A673 (cell line): ENCODE measurements around the gene COMMD3. TPM values are rescaled to one million over a fixed set of nuclear protein-coding genes. Genes with fewer than 3 reads are reported as not detected.

ENCODE experiments used
- BruUV-seq: library from RNA; stranded (reverse); fragments of 400-500 nt; replicated peaks from 2 replicates; lab custom pipeline; 2021; lab: Mats Ljungman, UMichigan
- CTCF ChIA-PET: fragments of 300-600 bp; sonication (Branson Sonifier 250); formaldehyde crosslinking; loops from one replicate; lab custom pipeline; 2022; ENCODE audit warnings: antibody characterized with exemption; lab: Charles Lee
- POLR2A ChIA-PET: fragments of 300-600 bp; sonication (Branson Sonifier 250); formaldehyde crosslinking; loops from one replicate; lab custom pipeline; 2022; ENCODE audit warnings: antibody characterized with exemption; ENCODE audit not compliant: low non-redundant PET; lab: Charles Lee
- DNase-seq: peaks from one replicate; pipeline ENCODE4 v3.0.0-alpha.2; 2015; ENCODE audit warnings: low spot score
- H3K27ac ChIP-seq: fragments of 200-600 bp; sonication (generic); 2 replicates; pipeline ENCODE4 v1.5.1; 2016; ENCODE audit warnings: mixed run types, low read depth, mild to moderate bottlenecking, mixed read lengths, antibody characterized with exemption, low read length; ENCODE audit not compliant: poor library complexity, severe bottlenecking
- H3K27me3 ChIP-seq: fragments of 200-600 bp; sonication (generic); replicated peaks from 2 replicates; pipeline ENCODE4 v1.6.1; 2017; ENCODE audit warnings: mixed run types, low read depth, mild to moderate bottlenecking, mixed read lengths, antibody characterized with exemption, low read length; ENCODE audit not compliant: insufficient read depth, poor library complexity
- H3K36me3 ChIP-seq: fragments of 200-600 bp; sonication (generic); 2 replicates; pipeline ENCODE4 v1.6.1; 2016; ENCODE audit warnings: mixed run types, mild to moderate bottlenecking, mixed read lengths, antibody characterized with exemption, low read length; ENCODE audit not compliant: insufficient read depth, poor library complexity, severe bottlenecking
- H3K4me1 ChIP-seq: fragments of 200-600 bp; sonication (generic); 2 replicates; pipeline ENCODE4 v1.6.1; 2017; ENCODE audit warnings: mixed run types, mild to moderate bottlenecking, mixed read lengths, antibody characterized with exemption, low read length; ENCODE audit not compliant: insufficient read depth, poor library complexity, severe bottlenecking
- H3K4me3 ChIP-seq: fragments of 200-600 bp; sonication (generic); 2 replicates; pipeline ENCODE4 v1.5.1; 2016; ENCODE audit warnings: low read depth, mixed run types, mild to moderate bottlenecking, mixed read lengths, low read length; ENCODE audit not compliant: poor library complexity, severe bottlenecking
- H3K9me3 ChIP-seq: fragments of 200-600 bp; sonication (generic); 2 replicates; pipeline ENCODE4 v1.6.1; 2016; ENCODE audit warnings: mixed run types, low read depth, mild to moderate bottlenecking, mixed read lengths, antibody characterized with exemption, low read length; ENCODE audit not compliant: poor library complexity, severe bottlenecking
- EZH2 ChIP-seq: fragments of 200-600 bp; sonication (generic); IDR thresholded peaks from 2 replicates; pipeline ENCODE4 v1.6.1; 2017; ENCODE audit warnings: borderline replicate concordance, low read depth, mild to moderate bottlenecking, mixed read lengths, antibody characterized with exemption, low read length; ENCODE audit not compliant: poor library complexity, severe bottlenecking
- intact Hi-C: fragments of 100-400 bp; cut with micrococcal nuclease; formaldehyde crosslinking; loops from one replicate; pipeline ENCODE4 v1.10.0; 2022; ENCODE audit not compliant: unreplicated experiment
- total RNA-seq: library from RNA; stranded (reverse); gene quantifications from 2 replicates; pipeline ENCODE4 v1.2.3, GENCODE V29; 2021
- TF ChIP-seq, protein P1 (sequence below): fragments of 300-800, 200-600 bp; sonication (generic); conservative IDR thresholded peaks from 2 replicates; pipeline ENCODE4 v1.5.1; 2017; ENCODE audit warnings: low read depth, mild to moderate bottlenecking, antibody characterized with exemption, low read length, moderate library complexity, mixed read lengths

Gene COMMD3
- total RNA-seq, 1 experiment from 2014 or later, result 72.6 TPM

DNA sequence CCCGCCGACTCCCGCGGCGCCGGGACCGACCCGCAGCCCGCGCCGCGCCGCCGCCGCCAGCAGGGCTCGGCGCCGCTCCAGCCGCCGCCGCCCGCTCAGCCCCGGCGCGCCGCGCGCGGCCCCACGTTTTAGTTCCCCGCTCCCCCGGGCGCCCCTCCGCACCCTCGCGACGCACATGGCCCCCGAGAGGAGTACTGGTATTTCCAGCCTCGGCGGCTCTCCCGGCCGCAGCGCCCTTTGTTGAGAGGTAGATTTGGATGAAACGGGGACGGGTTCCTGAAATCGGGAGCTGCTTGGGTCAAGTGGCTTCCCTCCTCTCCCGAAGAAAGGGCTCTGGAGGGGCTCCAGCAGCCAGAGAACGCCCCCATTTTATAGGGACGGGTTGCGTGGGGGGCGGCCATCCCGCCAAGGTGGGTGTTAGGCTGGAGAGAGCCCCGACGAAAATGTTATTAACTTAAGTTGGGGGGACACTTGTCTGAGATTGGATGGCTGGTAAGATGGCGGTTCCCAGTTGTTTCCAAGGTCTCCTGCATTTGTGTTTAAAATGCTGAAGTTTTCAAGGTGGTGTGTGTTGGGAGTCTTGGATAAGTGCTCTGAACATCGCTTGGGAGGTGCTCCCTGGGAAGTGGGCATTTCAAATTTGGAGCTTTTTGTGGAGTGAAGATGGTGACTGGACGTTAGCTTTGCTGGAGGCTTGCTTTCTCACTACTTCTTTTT is 5.9 kb downstream of the COMMD3 start:
- CTCF ChIA-PET, result no interaction called here
- DNase-seq, result no peak

DNA sequence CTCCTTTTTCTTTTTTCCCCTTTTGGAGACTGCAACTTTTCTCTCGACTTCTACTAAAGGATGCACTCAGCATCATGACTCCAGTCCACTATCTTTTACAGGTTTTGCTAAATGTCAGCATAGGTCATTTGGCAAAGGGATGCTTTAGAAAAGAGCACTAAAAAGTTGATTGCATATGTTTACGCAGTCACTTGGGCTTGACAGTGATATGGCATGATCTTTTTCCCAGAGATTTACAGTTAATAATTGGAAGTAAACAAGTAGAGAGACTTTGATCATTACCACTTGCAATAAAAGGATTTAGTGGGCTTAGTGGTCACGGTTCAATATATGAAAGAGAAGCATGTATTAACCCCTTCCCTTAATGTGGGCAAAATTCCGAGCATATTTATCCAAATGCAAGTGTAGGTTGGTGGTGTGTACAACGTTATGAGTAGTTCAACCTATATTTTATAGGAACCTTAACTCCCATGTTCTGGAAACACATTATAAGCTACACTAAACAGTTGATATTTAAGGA is 6.5 kb downstream of the COMMD3 start:
- H3K9me3 ChIP-seq, result no peaks in the 10 kb centered on the region
- no peak overlapping the region for H3K27ac ChIP-seq
- CTCF ChIA-PET, result no interaction called here
- H3K27me3 ChIP-seq, result peaks cover 12% of the 10 kb centered on the region
- no peak for DNase-seq
- intact Hi-C loops, result loop anchor here (10.0 kb wide), 2 partner anchors 328 to 828 kb away; no protein-coding TSS in a partner anchor
- no peak for TF ChIP-seq EZH2
- TF ChIP-seq, protein P1, sequence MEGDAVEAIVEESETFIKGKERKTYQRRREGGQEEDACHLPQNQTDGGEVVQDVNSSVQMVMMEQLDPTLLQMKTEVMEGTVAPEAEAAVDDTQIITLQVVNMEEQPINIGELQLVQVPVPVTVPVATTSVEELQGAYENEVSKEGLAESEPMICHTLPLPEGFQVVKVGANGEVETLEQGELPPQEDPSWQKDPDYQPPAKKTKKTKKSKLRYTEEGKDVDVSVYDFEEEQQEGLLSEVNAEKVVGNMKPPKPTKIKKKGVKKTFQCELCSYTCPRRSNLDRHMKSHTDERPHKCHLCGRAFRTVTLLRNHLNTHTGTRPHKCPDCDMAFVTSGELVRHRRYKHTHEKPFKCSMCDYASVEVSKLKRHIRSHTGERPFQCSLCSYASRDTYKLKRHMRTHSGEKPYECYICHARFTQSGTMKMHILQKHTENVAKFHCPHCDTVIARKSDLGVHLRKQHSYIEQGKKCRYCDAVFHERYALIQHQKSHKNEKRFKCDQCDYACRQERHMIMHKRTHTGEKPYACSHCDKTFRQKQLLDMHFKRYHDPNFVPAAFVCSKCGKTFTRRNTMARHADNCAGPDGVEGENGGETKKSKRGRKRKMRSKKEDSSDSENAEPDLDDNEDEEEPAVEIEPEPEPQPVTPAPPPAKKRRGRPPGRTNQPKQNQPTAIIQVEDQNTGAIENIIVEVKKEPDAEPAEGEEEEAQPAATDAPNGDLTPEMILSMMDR, result no peak
- peak overlapping the region; percentile 75 for H3K4me3 ChIP-seq
- H3K36me3 ChIP-seq, result peaks cover 13% of the 10 kb centered on the region
- BruUV-seq, result TSS peak; percentile 25
- peaks cover 35% of the 10 kb centered on the region for H3K4me1 ChIP-seq
- POLR2A ChIA-PET, result interaction anchor here (0.6 kb wide), 1 partner anchor 42 kb away, joined by 14 read pairs; no protein-coding TSS in a partner anchor

More for the DNA sequence above, 5.9 kb downstream of the COMMD3 start:
- TF ChIP-seq EZH2, result peak; percentile 100
- TF ChIP-seq, protein P1, result no peak
- H3K9me3 ChIP-seq, result no peaks in the 10 kb centered on the region
- peaks cover 12% of the 10 kb centered on the region for H3K27me3 ChIP-seq
- intact Hi-C loops, result loop anchor here (2.0 to 10.0 kb wide), 3 partner anchors 115 to 827 kb away; no protein-coding TSS in a partner anchor
- H3K4me1 ChIP-seq, result peaks cover 40% of the 10 kb centered on the region
- H3K36me3 ChIP-seq, result peaks cover 7% of the 10 kb centered on the region
- H3K27ac ChIP-seq, result no peak overlapping the region
- BruUV-seq, result no TSS peak
- H3K4me3 ChIP-seq, result peak overlapping the region; percentile 75
- POLR2A ChIA-PET, result interaction anchor here (0.6 kb wide), 1 partner anchor 42 kb away, joined by 14 read pairs; no protein-coding TSS in a partner anchor

DNA sequence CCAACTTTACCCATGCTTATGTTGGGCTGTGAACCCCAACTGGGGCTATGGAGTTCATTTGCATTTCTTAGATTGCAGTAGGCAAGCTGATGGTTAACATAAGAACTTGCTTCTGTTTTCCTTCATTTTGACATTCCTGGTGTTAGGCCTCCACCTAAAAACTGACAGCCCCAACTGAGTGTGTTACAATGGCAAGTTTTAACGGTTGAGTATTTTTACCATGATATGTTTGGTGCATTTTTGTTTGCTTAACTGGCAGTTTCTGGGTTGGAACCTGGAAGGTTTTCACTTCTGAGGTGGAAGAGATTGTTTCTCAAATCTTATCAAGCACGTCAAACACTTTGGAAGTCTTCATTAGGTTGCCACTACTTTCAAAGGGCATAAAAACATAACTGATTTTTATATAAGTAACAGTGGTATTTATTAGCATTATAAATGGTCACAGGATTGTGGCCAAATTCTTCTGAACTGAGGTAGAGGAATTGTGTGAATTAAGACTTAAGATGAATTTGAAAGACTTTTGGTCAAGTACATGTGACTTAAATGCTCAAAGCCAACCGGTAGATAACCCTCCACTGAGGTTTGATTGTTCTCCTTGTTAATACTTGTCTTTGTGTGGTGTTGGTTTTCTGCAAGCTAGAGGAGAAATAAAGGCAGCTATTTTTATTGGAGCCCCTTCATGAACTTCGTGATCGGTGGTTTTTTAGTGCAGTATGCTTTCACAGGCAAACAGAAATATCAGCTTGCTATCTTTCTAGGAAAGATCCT is 7.5 kb downstream of the COMMD3 start:
- intact Hi-C loops, result loop anchor here (10.0 kb wide), 2 partner anchors 329 to 829 kb away; no protein-coding TSS in a partner anchor
- Histone ChIP-seq H3K4me1 (peaks cover 28% of the 10 kb centered on the region), H3K27me3 (peaks cover 12% of the 10 kb centered on the region), H3K4me3 (peak overlapping the region; percentile 75), H3K27ac (no peak overlapping the region), H3K36me3 (peaks cover 23% of the 10 kb centered on the region), H3K9me3 (no peaks in the 10 kb centered on the region)
- POLR2A ChIA-PET, result interaction anchor here (0.6 kb wide), 1 partner anchor 131 kb away, joined by 3 read pairs; no protein-coding TSS in a partner anchor
- TF ChIP-seq, protein P1, result no peak
- TF ChIP-seq EZH2, result no peak
- CTCF ChIA-PET, result no interaction called here
- DNase-seq, result no peak
- BruUV-seq, result no TSS peak
